ENCODE results near the gene PBX1. TPM values are rescaled to one million over a fixed set of nuclear protein-coding genes. Genes with fewer than 3 reads are reported as not detected.

Gene PBX1
- total and polyA plus RNA-seq, 2 experiments from 2014 or later = 40.0 to 104 TPM

DNA sequence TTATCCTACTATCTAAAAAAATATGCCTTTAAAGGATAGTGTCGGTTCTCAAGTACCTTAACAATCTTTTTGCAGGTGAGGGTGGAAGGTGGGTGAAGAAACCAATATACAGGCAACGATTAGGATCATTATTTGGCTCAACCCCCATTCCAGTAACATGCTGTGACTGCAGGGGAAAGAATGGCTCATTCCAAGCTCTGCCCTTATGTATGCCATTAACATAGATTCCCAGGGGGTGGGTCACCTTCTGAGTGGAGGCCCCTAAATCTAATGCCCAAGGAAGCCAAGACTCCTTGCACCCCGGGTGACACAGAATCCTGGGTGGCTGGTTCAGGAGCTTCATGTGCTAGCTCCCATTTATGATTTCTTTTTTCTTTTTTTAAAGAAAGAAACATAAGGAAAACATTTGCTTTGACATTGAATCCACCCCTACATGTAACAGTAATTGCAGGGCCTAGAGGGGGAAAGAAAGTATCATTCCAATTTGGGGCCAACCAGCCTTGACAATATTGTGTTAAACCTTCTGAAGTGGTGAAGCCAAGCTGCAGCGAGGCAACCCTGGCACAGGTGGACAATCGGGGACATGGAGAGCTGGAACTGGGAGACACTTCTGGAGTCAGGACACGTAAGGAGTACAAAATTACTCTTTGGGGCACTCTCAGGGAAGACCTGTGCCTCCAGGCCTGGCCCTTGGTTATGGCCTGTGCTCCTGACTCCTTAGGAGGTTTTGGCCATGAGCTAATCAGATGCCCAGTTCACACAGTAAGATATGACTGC is 200.3 kb downstream of the PBX1 start:
- no peaks in the 10 kb centered on the region for H3K9me2 ChIP-seq (ENCODE audit: insufficient read depth)
- Mint-ChIP-seq H3K9me3 (no peaks in the 10 kb centered on the region), H3K27ac (peak overlapping the region; percentile 76), H3K4me3 (no peak overlapping the region), H3K27me3 (ENCODE audit: insufficient read depth, low read depth, poor library complexity) (peaks cover 2% of the 10 kb centered on the region), H3K36me3 (ENCODE audit: low read depth) (peaks cover 5% of the 10 kb centered on the region; the same call in 2 of the 3 replicates), H3K4me1 (peaks cover 43% of the 10 kb centered on the region)
- no peak overlapping the region for H3K4me3 ChIP-seq
- H4K20me1 ChIP-seq (replicated peaks; ENCODE audit: insufficient read depth) = peaks cover 7% of the 10 kb centered on the region; the same call in 1 of the 2 replicates
- H3K27me3 ChIP-seq (ENCODE audit: insufficient read depth) = no peaks in the 10 kb centered on the region
- no peaks in the 10 kb centered on the region for H3F3A ChIP-seq (replicated peaks; ENCODE audit: low read depth)
- no peak for TF ChIP-seq JUNB (IDR thresholded peaks at IDR 0.05; ENCODE audit: unreplicated experiment)
- no peak for TF ChIP-seq NANOG (IDR thresholded peaks at IDR 0.05; ENCODE audit: borderline replicate concordance)
- peak; percentile 45 for DNase-seq (ENCODE audit: low spot score)
- no peaks in the 10 kb centered on the region for H3K36me3 ChIP-seq (ENCODE audit: insufficient read depth)
- no peak overlapping the region for H2AFZ ChIP-seq
- no peak overlapping the region for H3K27ac ChIP-seq (ENCODE audit: low read depth)
- peaks cover 33% of the 10 kb centered on the region for H3K4me1 ChIP-seq (ENCODE audit: insufficient read depth)
- peaks cover 90% of the 10 kb centered on the region for H3K79me2 ChIP-seq (replicated peaks; ENCODE audit: insufficient read depth)
- H3K4me2 ChIP-seq = peak overlapping the region; percentile 31; the same call in 1 of the 2 replicates
- ATAC-seq = peak; percentile 66

DNA sequence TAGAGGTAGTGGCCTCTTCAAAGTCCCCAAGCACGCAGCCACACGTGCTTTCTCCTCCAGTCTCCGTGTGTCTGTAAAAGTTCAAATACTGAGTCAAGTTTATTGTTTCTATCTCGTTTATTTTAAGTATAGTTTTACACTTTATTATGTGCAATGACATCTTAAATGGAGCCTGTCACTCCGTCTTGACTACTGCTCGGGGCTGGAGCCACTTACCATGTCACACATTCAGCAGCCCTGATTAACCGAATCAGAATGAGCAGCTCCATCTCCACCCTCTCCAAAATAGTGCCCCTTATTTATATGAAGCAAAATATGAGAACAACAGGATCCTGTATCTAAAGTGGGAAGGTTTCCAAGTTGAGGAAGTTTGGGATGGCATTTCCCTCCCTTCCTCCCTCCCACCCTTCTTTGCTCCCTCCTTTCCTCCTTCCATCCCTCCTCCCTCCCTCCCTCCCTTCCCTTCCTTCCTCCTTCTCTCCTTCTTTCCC is 201.0 kb downstream of the PBX1 start:
- no peaks in the 10 kb centered on the region for H3K36me3 ChIP-seq (ENCODE audit: insufficient read depth)
- H3K9me3 Mint-ChIP-seq = no peaks in the 10 kb centered on the region
- H3K27ac Mint-ChIP-seq = peak overlapping the region; percentile 76
- peaks cover 2% of the 10 kb centered on the region for H3K27me3 Mint-ChIP-seq (ENCODE audit: insufficient read depth, low read depth, poor library complexity)
- no peak overlapping the region for H2AFZ ChIP-seq
- no peak overlapping the region for H3K4me3 ChIP-seq
- no peaks in the 10 kb centered on the region for H3F3A ChIP-seq (replicated peaks; ENCODE audit: low read depth)
- peaks cover 44% of the 10 kb centered on the region for H3K4me1 Mint-ChIP-seq
- peaks cover 7% of the 10 kb centered on the region; the same call in 1 of the 2 replicates for H4K20me1 ChIP-seq (replicated peaks; ENCODE audit: insufficient read depth)
- H3K27ac ChIP-seq (ENCODE audit: low read depth) = no peak overlapping the region
- no peaks in the 10 kb centered on the region for H3K27me3 ChIP-seq (ENCODE audit: insufficient read depth)
- peaks cover 33% of the 10 kb centered on the region for H3K4me1 ChIP-seq (ENCODE audit: insufficient read depth)
- peaks cover 84% of the 10 kb centered on the region for H3K79me2 ChIP-seq (replicated peaks; ENCODE audit: insufficient read depth)
- no peak for ATAC-seq
- no peak overlapping the region for H3K4me2 ChIP-seq
- H3K9me2 ChIP-seq (ENCODE audit: insufficient read depth) = no peaks in the 10 kb centered on the region
- H3K36me3 Mint-ChIP-seq (ENCODE audit: low read depth) = peaks cover 5% of the 10 kb centered on the region; the same call in 2 of the 3 replicates
- no peak overlapping the region for H3K4me3 Mint-ChIP-seq
- DNase-seq (ENCODE audit: low spot score) = no peak
- TF ChIP-seq, protein P1, sequence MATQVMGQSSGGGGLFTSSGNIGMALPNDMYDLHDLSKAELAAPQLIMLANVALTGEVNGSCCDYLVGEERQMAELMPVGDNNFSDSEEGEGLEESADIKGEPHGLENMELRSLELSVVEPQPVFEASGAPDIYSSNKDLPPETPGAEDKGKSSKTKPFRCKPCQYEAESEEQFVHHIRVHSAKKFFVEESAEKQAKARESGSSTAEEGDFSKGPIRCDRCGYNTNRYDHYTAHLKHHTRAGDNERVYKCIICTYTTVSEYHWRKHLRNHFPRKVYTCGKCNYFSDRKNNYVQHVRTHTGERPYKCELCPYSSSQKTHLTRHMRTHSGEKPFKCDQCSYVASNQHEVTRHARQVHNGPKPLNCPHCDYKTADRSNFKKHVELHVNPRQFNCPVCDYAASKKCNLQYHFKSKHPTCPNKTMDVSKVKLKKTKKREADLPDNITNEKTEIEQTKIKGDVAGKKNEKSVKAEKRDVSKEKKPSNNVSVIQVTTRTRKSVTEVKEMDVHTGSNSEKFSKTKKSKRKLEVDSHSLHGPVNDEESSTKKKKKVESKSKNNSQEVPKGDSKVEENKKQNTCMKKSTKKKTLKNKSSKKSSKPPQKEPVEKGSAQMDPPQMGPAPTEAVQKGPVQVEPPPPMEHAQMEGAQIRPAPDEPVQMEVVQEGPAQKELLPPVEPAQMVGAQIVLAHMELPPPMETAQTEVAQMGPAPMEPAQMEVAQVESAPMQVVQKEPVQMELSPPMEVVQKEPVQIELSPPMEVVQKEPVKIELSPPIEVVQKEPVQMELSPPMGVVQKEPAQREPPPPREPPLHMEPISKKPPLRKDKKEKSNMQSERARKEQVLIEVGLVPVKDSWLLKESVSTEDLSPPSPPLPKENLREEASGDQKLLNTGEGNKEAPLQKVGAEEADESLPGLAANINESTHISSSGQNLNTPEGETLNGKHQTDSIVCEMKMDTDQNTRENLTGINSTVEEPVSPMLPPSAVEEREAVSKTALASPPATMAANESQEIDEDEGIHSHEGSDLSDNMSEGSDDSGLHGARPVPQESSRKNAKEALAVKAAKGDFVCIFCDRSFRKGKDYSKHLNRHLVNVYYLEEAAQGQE (IDR thresholded peaks at IDR 0.05; ENCODE audit: unreplicated experiment) = no peak
- TF ChIP-seq EZH2 (IDR thresholded peaks at IDR 0.05; ENCODE audit: low read depth, unreplicated experiment) = no peak
- TF ChIP-seq, protein P2, sequence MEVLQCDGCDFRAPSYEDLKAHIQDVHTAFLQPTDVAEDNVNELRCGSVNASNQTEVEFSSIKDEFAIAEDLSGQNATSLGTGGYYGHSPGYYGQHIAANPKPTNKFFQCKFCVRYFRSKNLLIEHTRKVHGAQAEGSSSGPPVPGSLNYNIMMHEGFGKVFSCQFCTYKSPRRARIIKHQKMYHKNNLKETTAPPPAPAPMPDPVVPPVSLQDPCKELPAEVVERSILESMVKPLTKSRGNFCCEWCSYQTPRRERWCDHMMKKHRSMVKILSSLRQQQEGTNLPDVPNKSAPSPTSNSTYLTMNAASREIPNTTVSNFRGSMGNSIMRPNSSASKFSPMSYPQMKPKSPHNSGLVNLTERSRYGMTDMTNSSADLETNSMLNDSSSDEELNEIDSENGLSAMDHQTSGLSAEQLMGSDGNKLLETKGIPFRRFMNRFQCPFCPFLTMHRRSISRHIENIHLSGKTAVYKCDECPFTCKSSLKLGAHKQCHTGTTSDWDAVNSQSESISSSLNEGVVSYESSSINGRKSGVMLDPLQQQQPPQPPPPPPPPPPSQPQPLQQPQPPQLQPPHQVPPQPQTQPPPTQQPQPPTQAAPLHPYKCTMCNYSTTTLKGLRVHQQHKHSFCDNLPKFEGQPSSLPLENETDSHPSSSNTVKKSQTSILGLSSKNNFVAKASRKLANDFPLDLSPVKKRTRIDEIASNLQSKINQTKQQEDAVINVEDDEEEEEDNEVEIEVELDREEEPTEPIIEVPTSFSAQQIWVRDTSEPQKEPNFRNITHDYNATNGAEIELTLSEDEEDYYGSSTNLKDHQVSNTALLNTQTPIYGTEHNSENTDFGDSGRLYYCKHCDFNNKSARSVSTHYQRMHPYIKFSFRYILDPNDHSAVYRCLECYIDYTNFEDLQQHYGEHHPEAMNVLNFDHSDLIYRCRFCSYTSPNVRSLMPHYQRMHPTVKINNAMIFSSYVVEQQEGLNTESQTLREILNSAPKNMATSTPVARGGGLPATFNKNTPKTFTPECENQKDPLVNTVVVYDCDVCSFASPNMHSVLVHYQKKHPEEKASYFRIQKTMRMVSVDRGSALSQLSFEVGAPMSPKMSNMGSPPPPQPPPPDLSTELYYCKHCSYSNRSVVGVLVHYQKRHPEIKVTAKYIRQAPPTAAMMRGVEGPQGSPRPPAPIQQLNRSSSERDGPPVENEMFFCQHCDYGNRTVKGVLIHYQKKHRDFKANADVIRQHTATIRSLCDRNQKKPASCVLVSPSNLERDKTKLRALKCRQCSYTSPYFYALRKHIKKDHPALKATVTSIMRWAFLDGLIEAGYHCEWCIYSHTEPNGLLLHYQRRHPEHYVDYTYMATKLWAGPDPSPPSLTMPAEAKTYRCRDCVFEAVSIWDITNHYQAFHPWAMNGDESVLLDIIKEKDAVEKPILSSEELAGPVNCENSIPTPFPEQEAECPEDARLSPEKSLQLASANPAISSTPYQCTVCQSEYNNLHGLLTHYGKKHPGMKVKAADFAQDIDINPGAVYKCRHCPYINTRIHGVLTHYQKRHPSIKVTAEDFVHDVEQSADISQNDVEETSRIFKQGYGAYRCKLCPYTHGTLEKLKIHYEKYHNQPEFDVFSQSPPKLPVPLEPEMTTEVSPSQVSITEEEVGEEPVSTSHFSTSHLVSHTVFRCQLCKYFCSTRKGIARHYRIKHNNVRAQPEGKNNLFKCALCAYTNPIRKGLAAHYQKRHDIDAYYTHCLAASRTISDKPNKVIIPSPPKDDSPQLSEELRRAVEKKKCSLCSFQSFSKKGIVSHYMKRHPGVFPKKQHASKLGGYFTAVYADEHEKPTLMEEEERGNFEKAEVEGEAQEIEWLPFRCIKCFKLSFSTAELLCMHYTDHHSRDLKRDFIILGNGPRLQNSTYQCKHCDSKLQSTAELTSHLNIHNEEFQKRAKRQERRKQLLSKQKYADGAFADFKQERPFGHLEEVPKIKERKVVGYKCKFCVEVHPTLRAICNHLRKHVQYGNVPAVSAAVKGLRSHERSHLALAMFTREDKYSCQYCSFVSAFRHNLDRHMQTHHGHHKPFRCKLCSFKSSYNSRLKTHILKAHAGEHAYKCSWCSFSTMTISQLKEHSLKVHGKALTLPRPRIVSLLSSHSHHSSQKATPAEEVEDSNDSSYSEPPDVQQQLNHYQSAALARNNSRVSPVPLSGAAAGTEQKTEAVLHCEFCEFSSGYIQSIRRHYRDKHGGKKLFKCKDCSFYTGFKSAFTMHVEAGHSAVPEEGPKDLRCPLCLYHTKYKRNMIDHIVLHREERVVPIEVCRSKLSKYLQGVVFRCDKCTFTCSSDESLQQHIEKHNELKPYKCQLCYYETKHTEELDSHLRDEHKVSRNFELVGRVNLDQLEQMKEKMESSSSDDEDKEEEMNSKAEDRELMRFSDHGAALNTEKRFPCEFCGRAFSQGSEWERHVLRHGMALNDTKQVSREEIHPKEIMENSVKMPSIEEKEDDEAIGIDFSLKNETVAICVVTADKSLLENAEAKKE (CRISPR knock-in tag; IDR thresholded peaks at IDR 0.05) = no peak
- TF ChIP-seq, protein P3, sequence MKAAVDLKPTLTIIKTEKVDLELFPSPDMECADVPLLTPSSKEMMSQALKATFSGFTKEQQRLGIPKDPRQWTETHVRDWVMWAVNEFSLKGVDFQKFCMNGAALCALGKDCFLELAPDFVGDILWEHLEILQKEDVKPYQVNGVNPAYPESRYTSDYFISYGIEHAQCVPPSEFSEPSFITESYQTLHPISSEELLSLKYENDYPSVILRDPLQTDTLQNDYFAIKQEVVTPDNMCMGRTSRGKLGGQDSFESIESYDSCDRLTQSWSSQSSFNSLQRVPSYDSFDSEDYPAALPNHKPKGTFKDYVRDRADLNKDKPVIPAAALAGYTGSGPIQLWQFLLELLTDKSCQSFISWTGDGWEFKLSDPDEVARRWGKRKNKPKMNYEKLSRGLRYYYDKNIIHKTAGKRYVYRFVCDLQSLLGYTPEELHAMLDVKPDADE (IDR thresholded peaks at IDR 0.05) = no peak
- TF ChIP-seq, protein P4, sequence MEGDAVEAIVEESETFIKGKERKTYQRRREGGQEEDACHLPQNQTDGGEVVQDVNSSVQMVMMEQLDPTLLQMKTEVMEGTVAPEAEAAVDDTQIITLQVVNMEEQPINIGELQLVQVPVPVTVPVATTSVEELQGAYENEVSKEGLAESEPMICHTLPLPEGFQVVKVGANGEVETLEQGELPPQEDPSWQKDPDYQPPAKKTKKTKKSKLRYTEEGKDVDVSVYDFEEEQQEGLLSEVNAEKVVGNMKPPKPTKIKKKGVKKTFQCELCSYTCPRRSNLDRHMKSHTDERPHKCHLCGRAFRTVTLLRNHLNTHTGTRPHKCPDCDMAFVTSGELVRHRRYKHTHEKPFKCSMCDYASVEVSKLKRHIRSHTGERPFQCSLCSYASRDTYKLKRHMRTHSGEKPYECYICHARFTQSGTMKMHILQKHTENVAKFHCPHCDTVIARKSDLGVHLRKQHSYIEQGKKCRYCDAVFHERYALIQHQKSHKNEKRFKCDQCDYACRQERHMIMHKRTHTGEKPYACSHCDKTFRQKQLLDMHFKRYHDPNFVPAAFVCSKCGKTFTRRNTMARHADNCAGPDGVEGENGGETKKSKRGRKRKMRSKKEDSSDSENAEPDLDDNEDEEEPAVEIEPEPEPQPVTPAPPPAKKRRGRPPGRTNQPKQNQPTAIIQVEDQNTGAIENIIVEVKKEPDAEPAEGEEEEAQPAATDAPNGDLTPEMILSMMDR (conservative IDR thresholded peaks at IDR 0.05; ENCODE audit: low read depth in 2 of 2) = no peak

Data from GM23338 (cell line).